ENCODE results near the gene SYNE3.
A peak's percentile ranks its signal among the peaks of the same experiment; 100 is the strongest.

Gene SYNE3

GRCh38 chr14:95489214-95490137, 27.0 kb downstream of the SYNE3 start:
- no peak for DNase-seq (ENCODE audit: low read depth)

- no peak for DNase-seq (ENCODE audit: low read depth)
Observed at GRCh38 chr14:95488376-95489213, 27.9 kb downstream of the SYNE3 start.

GRCh38 chr14:95487669-95488084, 28.8 kb downstream of the SYNE3 start:
- no peak for DNase-seq (ENCODE audit: low read depth)

DNA sequence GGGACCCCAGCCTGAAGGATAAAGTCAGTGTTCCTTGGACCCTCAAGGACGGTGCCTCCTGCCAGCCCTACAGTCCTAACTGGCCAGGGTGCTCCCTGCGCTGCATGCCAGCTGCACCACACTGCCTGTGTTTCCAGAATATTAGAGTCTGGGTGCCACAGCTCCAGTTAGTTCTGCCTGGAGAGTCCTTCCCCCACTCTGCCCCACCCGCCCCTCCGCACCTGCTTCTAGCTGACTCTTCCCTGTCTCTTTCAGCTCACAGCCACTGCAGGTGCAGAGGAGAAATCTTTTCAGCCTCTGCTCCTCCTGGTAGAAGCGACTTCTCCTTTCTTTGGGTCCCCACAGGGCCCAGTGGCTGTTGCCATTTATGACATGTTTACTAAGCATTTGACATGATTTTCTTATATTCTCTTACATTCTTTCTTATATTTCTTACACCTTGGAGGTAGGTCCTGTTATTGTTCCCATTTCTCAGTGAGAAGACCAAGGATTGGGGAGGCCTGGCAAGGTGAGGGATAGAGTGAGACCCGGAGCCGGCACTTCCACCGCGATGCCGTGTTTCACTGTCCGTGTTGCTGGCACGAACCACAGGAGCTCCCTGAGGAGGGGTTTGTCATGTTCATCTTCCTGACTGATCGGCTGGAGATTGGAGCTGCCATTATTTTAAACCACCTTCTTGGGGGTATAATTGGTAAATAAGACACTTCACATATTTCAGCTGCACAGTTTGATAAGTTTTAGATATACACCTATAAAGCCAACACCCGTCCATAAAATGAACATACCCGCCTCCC, 29.4 kb downstream of the SYNE3 start:
- no peak for DNase-seq (ENCODE audit: low read depth)

DNA sequence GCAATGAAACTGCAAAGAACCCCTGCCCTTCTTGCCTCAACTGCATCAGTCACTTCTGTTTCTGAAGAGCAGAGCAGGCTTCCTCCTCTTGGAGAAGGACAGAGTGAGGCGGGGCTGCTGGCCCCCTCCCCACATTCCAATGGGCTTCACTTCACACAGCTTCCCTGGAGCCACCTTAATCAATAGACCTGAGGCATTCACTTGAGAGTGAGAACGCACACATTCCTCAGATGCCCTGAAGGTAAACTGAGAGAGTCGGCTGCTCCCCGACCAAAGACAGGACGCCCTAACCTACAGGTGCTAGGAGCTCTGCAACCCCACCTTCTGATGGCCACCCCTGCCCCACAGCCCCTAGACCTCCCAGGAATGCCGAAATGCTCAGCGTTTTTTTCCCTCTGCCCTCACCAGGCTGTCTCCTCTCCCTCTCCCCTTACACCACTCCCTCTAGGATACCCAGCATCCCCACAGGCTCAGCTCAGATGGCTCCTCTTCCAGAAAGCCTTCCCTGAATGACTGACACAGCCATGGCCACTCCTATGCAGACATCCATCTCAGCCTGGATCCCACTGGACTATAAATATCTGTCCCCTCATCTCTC, 31.1 kb downstream of the SYNE3 start:
- no peak for DNase-seq (ENCODE audit: low read depth)

GRCh38 chr14:95484296-95484695, 32.2 kb downstream of the SYNE3 start:
- DNase-seq (ENCODE audit: low read depth), result no peak

DNA sequence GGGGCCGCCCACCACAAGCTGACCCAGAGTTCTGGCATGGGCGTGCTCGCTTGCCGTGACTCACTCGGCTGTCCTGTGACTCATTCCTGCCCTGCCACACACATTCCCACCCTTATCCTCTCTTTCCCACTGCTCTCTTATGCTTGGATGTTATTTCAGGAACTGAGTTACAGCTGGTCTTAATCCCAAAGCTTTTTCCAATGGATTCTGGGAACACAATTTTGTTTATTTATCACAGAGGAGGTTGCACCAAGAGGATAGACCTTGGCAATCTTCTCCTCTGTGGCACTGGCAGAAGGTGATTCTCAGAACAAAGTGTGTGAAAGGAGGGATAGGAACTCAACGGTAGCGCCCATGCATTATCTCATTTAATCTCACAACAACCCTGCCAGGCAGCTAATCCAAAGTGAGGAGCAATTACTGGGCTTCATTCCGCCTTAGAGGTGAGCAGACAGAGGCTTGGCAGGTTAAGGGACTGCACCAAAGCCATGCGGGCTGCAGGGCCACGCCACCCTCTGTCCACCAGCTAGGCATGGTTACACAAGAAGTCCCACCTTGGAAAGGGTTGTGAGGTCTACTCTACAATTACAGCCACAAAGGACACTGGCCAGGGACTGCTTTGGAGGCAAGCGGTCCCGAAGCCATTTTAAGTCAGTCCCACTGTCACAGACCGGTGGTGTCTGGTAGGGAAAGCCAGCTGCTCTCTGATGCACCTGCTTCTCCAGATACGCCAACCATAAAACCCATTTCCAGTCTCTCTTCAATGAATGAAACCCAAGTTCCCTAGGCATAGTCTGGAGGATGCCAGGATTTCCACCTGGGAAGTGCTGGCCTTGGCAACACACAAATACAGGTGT, 32.9 kb downstream of the SYNE3 start:
- peak; percentile 93 for DNase-seq (ENCODE audit: low read depth)

DNA sequence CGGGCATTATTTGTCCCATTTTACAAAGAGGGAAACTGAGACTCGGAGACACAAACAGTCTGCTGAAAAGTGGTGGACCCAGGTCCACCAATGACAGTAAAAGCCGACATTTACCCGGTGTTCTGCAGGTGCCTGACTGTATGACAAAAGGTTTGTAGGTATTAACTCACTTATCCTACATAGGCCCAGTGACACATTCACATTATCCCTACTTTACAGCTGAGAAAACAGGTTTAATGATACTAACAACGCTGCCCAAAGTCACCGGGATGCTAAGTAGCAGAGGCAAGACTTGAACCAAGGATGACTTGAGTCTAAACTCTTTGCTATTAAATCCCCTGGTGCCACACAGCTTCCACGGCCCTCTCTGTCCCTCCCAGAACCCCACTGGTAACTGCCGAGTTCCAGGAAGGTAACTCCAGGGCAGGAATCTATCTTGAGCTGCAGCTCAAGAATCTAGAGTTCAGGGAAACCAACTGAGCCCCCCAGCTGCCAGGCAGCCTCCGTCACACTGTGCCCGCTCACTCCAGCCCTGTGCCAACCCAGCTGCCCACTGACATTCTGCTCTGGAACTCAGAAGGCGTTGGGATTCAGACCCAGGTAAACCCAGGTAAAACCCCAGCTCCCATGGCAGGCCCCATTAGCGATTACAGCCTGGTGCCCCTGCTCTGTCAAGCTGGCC, 33.7 kb downstream of the SYNE3 start:
- DNase-seq (ENCODE audit: low read depth), result no peak

GRCh38 chr14:95481391-95482022, 34.9 kb downstream of the SYNE3 start:
- no peak for DNase-seq (ENCODE audit: low read depth)

GRCh38 chr14:95480887-95481226, 35.6 kb downstream of the SYNE3 start:
- DNase-seq (ENCODE audit: low read depth), result no peak

- no peak for DNase-seq (ENCODE audit: low read depth)
Observed at GRCh38 chr14:95480109-95480886, 36.2 kb downstream of the SYNE3 start.

DNA sequence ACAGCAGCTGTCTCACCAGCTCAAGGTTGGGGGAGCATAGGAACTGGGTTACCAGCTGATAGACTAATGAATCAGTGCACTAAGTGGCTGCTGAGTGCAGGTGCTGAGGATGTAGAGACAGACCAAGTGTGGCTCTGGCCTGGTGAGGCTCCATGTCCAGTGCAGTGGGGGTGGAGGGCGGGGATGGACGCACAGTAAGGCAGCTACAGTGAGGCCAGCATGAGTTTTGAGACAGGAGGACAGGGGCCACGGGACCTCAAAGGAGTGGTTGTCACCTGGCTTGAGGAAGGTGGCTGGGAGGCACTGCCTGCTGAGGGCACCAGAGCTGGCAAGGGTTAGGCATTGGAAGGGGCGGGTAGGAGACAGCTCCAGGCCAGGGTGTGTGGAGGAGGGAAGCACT, 37.0 kb downstream of the SYNE3 start:
- no peak for DNase-seq (ENCODE audit: low read depth)

DNA sequence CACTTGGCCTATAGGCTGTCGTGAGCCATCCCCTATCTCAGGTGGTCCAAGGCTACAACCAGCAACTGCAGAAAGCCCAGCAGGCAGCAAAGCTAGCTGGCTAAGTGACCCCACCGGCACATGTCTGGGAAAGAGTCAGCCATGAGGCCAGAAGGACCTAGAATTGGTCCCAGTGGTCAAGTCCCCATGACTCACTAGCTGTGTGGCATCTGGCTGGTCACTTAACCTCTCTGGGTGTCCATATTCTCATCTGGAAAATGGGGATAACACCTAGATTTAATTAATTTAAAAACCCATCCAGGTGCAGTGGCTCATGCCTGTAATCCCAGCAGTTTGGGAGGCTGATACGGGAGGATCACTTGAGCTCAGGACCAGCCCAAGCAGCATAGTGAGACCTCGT, 37.6 kb downstream of the SYNE3 start:
- no peak for DNase-seq (ENCODE audit: low read depth)

DNA sequence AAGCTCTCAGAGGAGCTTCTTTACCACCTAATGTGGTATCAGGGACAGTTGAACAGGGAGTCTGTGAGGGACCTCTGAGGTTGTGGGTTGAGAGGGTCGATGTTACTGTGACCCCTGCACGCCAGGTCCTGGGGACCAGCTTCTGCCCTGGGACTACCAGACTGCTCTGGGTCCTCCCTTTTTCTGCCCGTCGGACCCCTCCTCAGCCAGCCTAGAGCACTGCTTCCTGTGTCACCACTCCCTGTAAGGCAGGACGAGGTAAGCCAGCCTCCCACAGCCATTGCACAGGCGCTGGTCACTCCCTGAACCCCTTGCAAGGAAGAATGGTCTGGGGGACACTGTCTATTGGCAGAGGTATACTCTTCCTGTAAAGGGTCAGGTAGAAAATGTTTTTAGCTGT, 38.1 kb downstream of the SYNE3 start:
- no peak for DNase-seq (ENCODE audit: low read depth)

DNA sequence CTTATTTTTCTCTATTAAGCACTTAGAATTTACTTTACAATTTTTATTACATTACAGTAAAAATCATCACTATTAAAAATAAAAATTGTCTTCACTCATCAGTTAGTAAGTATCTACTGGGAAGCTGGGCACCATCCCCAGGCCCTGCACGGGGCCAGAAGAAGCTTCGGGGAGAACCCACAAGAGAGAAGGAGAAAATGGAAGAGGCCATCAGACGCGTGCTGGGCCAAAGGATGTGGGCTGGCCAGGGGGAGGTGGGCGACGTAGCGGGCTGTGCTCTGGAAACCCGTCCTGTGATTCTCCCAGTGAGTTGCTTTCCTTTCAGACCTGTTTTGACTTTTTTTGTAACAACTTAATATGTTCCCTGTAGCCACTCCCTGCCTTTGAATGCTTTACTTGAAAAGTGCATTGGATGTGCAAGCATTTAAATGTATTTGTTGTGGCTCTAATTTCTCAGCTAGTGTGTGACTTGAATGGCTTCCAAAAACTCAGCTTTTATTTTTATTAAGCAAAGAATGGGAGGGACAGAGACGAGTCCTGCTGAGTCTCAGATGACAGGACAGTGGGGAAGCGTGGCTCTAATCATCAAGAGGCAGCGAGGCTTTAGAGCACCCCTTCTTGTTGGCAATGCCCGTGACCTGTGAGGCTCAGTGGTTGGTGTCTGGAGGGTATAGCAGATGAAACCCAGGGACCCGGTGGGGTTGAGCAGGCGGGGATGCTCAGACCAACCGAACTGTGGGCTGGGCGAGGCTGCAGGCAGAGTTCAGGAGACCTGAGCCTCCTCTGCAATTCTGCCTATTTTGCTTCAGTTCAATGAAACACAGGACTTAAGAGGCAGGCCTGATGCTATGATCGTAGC, 38.8 kb downstream of the SYNE3 start:
- no peak for DNase-seq (ENCODE audit: low read depth)

GRCh38 chr14:95476747-95477146, 39.7 kb downstream of the SYNE3 start:
- DNase-seq (ENCODE audit: low read depth), result no peak

- DNase-seq (ENCODE audit: low read depth), result no peak
Observed at GRCh38 chr14:95475540-95476240, 40.8 kb downstream of the SYNE3 start.

DNA sequence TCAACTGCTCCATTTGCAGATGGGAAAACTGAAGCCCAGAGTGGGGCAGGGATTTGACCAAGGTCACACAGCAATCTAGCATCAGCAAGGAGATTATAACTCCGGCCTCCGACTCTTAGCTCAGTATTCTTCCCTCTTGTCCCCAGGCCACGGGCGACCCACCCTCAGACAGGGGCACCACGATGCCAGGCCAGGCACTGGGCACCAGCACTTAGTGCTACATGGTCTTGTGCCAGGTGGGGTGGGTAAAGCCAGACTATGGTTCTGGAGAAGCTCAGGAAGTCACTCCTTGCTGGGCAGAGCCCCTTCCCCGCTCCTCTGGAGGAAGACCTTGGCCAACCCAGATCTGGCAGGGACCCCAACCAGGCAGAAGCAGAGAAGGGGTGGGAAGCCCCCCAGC, 41.5 kb downstream of the SYNE3 start:
- no peak for DNase-seq (ENCODE audit: low read depth)

All from amniotic epithelial cell (primary cell).